ENCODE data around the gene TSPAN15. TPM values are rescaled to one million over a fixed set of nuclear protein-coding genes. Genes with fewer than 3 reads are reported as not detected.

TSPAN15 gene
- total RNA-seq, 6 experiments from 2014 or later, result 2.3 to 8.3 (median 3.3) TPM

GRCh38 chr10:69492746-69493462, 41.6 kb downstream of the TSPAN15 start:
- WGBS (ENCODE audit: insufficient coverage, low coverage, low lambda C conversion rate, missing lambda C conversion rate), result 92% methylated on average over 2 of the region's 12 CpGs
- Histone ChIP-seq H3K4me1 (no peaks in the 10 kb centered on the region), H3K27ac (no peak overlapping the region), H3K36me3 (no peaks in the 10 kb centered on the region), H3K4me3 (no peak overlapping the region), H3K27me3 (no peaks in the 10 kb centered on the region), H3K9me3 (no peaks in the 10 kb centered on the region)
- peak in 2 of 4 donors; percentile 20 to 31 for ATAC-seq
- intact Hi-C loops (cut with DNase I), result no loop called here
- DNase-seq, result peak in 1 of 3 donors; percentile 13
- TF ChIP-seq, protein P1, sequence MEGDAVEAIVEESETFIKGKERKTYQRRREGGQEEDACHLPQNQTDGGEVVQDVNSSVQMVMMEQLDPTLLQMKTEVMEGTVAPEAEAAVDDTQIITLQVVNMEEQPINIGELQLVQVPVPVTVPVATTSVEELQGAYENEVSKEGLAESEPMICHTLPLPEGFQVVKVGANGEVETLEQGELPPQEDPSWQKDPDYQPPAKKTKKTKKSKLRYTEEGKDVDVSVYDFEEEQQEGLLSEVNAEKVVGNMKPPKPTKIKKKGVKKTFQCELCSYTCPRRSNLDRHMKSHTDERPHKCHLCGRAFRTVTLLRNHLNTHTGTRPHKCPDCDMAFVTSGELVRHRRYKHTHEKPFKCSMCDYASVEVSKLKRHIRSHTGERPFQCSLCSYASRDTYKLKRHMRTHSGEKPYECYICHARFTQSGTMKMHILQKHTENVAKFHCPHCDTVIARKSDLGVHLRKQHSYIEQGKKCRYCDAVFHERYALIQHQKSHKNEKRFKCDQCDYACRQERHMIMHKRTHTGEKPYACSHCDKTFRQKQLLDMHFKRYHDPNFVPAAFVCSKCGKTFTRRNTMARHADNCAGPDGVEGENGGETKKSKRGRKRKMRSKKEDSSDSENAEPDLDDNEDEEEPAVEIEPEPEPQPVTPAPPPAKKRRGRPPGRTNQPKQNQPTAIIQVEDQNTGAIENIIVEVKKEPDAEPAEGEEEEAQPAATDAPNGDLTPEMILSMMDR (IDR thresholded peaks at IDR 0.05), result no peak
- TF ChIP-seq POLR2A (IDR thresholded peaks at IDR 0.05), result no peak

- H3K36me3 ChIP-seq, result no peaks in the 10 kb centered on the region
- H3K4me3 ChIP-seq, result no peak overlapping the region
- H3K9me3 ChIP-seq, result no peaks in the 10 kb centered on the region
- H3K27me3 ChIP-seq, result no peaks in the 10 kb centered on the region
- no peak for ATAC-seq
- H3K27ac ChIP-seq, result no peak overlapping the region
- intact Hi-C loops (cut with DNase I), result no loop called here
- peak in 1 of 3 donors; percentile 15 for DNase-seq
- 71% methylated on average over 8 of the region's 30 CpGs for WGBS (ENCODE audit: insufficient coverage, low coverage, low lambda C conversion rate, missing lambda C conversion rate)
- H3K4me1 ChIP-seq, result no peaks in the 10 kb centered on the region
- TF ChIP-seq, protein P1 (IDR thresholded peaks at IDR 0.05), result no peak
- no peak for TF ChIP-seq POLR2A (IDR thresholded peaks at IDR 0.05)
Measured at GRCh38 chr10:69494626-69495558, 43.6 kb downstream of the TSPAN15 start.

DNA sequence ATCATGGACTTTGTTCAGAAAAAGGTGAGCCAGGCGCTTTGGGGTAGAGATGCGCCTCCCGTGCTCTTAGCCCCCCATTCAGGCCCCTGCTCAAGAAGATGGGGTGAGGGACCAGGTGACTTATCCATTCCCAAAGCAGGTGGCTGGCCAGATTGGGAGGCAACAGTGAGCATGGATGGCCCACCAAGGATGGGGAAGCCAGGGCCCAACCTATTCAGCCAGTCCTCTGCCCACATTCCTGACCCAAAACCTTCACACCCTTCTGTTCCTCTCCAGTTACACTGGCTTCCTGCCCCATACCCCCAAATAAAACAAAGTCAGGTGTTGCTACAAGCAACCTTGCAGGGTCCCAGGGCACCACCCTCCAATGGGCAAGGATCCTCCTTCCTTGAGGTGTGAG, 44.4 kb downstream of the TSPAN15 start:
- DNase-seq, result peak in 2 of 3 donors; percentile 8 to 13
- no peaks in the 10 kb centered on the region for H3K36me3 ChIP-seq
- no peak overlapping the region for H3K4me3 ChIP-seq
- no peak for ATAC-seq
- H3K9me3 ChIP-seq, result no peaks in the 10 kb centered on the region
- intact Hi-C loops (cut with DNase I), result no loop called here
- H3K4me1 ChIP-seq, result no peaks in the 10 kb centered on the region
- TF ChIP-seq, protein P1 (IDR thresholded peaks at IDR 0.05), result no peak
- TF ChIP-seq POLR2A (IDR thresholded peaks at IDR 0.05), result no peak
- 67% methylated on average over 3 of the region's 3 CpGs for WGBS (ENCODE audit: insufficient coverage, low coverage, low lambda C conversion rate, missing lambda C conversion rate)
- no peak overlapping the region for H3K27ac ChIP-seq
- no peaks in the 10 kb centered on the region for H3K27me3 ChIP-seq

- TF ChIP-seq POLR2A (IDR thresholded peaks at IDR 0.05), result no peak
- TF ChIP-seq, protein P1 (IDR thresholded peaks at IDR 0.05), result no peak
- 50% methylated on average over 2 of the region's 6 CpGs for WGBS (ENCODE audit: insufficient coverage, low coverage, low lambda C conversion rate, missing lambda C conversion rate)
- no peaks in the 10 kb centered on the region for H3K9me3 ChIP-seq
- DNase-seq, result peak in 1 of 3 donors; percentile 33
- H3K27me3 ChIP-seq, result no peaks in the 10 kb centered on the region
- H3K36me3 ChIP-seq, result no peaks in the 10 kb centered on the region
- intact Hi-C loops (cut with DNase I), result no loop called here
- no peak overlapping the region for H3K4me3 ChIP-seq
- no peak for ATAC-seq
- H3K4me1 ChIP-seq, result no peaks in the 10 kb centered on the region
- no peak overlapping the region for H3K27ac ChIP-seq
Measured at GRCh38 chr10:69496352-69497230, 45.3 kb downstream of the TSPAN15 start.

Data from right lobe of liver (tissue), 6 donors.